Spleen (tissue), 11 donors: ENCODE measurements around the gene UBR2. TPM values are rescaled to one million over a fixed set of nuclear protein-coding genes. Genes with fewer than 3 reads are reported as not detected.

Experiments
- DNase-seq: peaks from one replicate; pipeline ENCODE4 v3.0.0-alpha.2; 2020
- H3K27ac ChIP-seq, 8 donors: fragments of 200-600 bp; sonication (generic) in 7 of 8; 1 replicate in 4 of 8; 2 replicates in 4 of 8; pipeline versions ENCODE4 v1.5.0 to v1.8.0; 2016 to 2021; ENCODE audit warnings: inconsistent platforms in 4 of 8, mild to moderate bottlenecking in 4 of 8, moderate library complexity in 1 of 8
- H3K27me3 ChIP-seq, 7 donors: fragments of 200-600 bp; sonication (generic) in 6 of 7; replicated peaks in 1 of 7; 1 replicate in 4 of 7; 2 replicates in 3 of 7; pipeline versions ENCODE4 v1.5.0 to v1.8.0; 2016 to 2021; ENCODE audit warnings: inconsistent platforms in 3 of 7, mild to moderate bottlenecking in 1 of 7
- H3K36me3 ChIP-seq, 6 donors: fragments of 200-600 bp; sonication (generic) in 5 of 6; 1 replicate in 4 of 6; 2 replicates in 2 of 6; pipeline versions ENCODE4 v1.5.0 to v1.8.0; 2016 to 2021; ENCODE audit warnings: inconsistent platforms in 2 of 6
- H3K4me1 ChIP-seq, 6 donors: fragments of 200-600 bp; sonication (generic) in 5 of 6; 1 replicate in 3 of 6; 2 replicates in 3 of 6; pipeline versions ENCODE4 v1.5.0 to v1.8.0; 2016 to 2021; ENCODE audit warnings: inconsistent platforms in 3 of 6
- H3K4me3 ChIP-seq, 8 donors: fragments of 200-600 bp; sonication (generic) in 7 of 8; 1 replicate in 4 of 8; 2 replicates in 4 of 8; pipeline versions ENCODE4 v1.5.0 to v1.8.0; 2016 to 2021; ENCODE audit warnings: inconsistent platforms in 4 of 8, mild to moderate bottlenecking in 4 of 8, moderate library complexity in 2 of 8
- H3K9me3 ChIP-seq, 8 donors: fragments of 200-600 bp; sonication (generic) in 7 of 8; 1 replicate in 4 of 8; 2 replicates in 4 of 8; pipeline versions ENCODE4 v1.5.0 to v1.8.0; 2016 to 2021; ENCODE audit warnings: inconsistent platforms in 4 of 8
- CTCF ChIP-seq, 11 experiments: fragments of 200-600 bp in 7 of 11; fragments of 450-650 bp in 4 of 11; sonication (generic) in 4 of 11; IDR thresholded peaks in 8 of 11; conservative IDR thresholded peaks in 3 of 11; 1 replicate in 7 of 11; 2 replicates in 4 of 11; pipeline versions ENCODE4 v1.4.0 to v1.8.0; 2016 to 2021; ENCODE audit warnings: antibody characterized with exemption in 11 of 11, inconsistent platforms in 4 of 11, mild to moderate bottlenecking in 1 of 11
- POLR2A ChIP-seq, 3 donors: fragments of 450-650 bp; IDR thresholded peaks; one replicate each; pipeline ENCODE4 v1.5.1; 2017; ENCODE audit warnings: antibody characterized with exemption in 3 of 3, mild to moderate bottlenecking in 1 of 3
- POLR2AphosphoS5 ChIP-seq, 3 donors: sonication (generic); formaldehyde crosslinking; IDR thresholded peaks; one replicate each; pipeline ENCODE4 v1.5.1; 2017; ENCODE audit warnings: antibody characterized with exemption in 3 of 3
- WGBS, 5 donors: extraction: QIAGEN DNeasy Blood & Tissue Kit in 3 of 5; methylation state at CpG; one replicate each; pipeline versions ENCODE4 v1.1.5 to v1.1.7; 2013 to 2018; 5-methylcytosine and 5-hydroxymethylcytosine counted together
- intact Hi-C: fragments of 100-400 bp; cut with DNase I; formaldehyde crosslinking; loops from one replicate; pipeline ENCODE4 v1.15.0; 2023; ENCODE audit warnings: low total_unique reads
- polyA plus RNA-seq, 3 donors: library from polyadenylated mRNA; stranded (reverse); fragments of 200-250 nt; gene quantifications; one replicate each; pipeline ENCODE4 v1.2.1, GENCODE V29; 2013
- total RNA-seq, 7 donors: library from RNA; depleted of rRNA in 3 of 7; stranded (reverse); fragments of >200 nt in 3 of 7; fragmentation: NEBNext Ultra II Directional in 4 of 7; extraction: Animal tissue kit (Norgen Biotek cat#: 25700) in 4 of 7; gene quantifications; one replicate each; pipeline versions ENCODE4 v1.1.0 to v1.2.1, GENCODE V29; 2016 to 2021
- donor health status: healthy with polysubstance abuse.
- donor health status: DM: no; HTN: no; CAD: no; lungs with moderate emphysema.
- donor health status: DM: no; HTN: no; CAD: no.
- donor health status: Bipolar disorder and iron deficiency.
- donor health status: healthy.
- donor health status: DM: no; HTN: no; CAD: no.
- donor health status: DM: yes; HTN: yes; CAD: no.

UBR2 gene
- total and polyA plus RNA-seq, 10 donors, result 7.4 to 51.8 (median 43.7) TPM

- intact Hi-C loops, result no loop called here
- Histone ChIP-seq H3K4me1 (no peaks in the 10 kb centered on the region), H3K36me3 (peaks cover 5 to 100% (median 98%) of the 10 kb centered on the region in 6 donors), H3K4me3 (no peak overlapping the region), H3K27ac (no peak overlapping the region), H3K9me3 (no peaks in the 10 kb centered on the region), H3K27me3 (no peaks in the 10 kb centered on the region)
- 89 to 95% (median 94%) methylated on average over 5 of the region's 5 CpGs for WGBS, 5 donors
- TF ChIP-seq CTCF (IDR thresholded peaks at IDR 0.05 in 8 of 11, conservative IDR thresholded peaks at IDR 0.05 in 3 of 11) (no peak), POLR2AphosphoS5 (IDR thresholded peaks at IDR 0.05) (no peak), POLR2A (IDR thresholded peaks at IDR 0.05) (no peak)
- DNase-seq, result no peak
Observed at GRCh38 chr6:42679358-42679757, 115.5 kb downstream of the UBR2 start.

DNA sequence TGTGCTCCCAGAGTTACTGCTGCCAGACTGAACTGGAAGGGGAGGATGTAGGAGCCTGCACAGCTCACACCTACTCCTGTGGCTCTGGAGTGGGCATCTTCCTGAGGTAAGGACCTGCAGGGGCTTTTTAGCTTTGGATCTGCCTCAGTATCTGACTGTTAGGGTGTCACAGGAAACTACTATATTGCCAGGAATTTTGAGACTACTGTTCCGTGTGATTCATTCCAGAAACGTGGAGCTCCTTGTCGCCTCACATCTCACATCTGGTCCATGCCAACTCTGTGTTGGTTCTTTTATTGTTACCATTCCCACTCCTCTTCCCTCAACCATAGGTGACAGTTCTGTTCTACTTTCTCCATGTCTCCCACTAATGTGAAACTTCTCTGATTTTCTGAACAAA is 124.5 kb downstream of the UBR2 start:
- H3K27ac ChIP-seq, result no peak overlapping the region
- peaks cover 3 to 99% (median 91%) of the 10 kb centered on the region in 6 donors for H3K36me3 ChIP-seq
- intact Hi-C loops, result no loop called here
- no peak for DNase-seq
- H3K9me3 ChIP-seq, result no peaks in the 10 kb centered on the region
- H3K27me3 ChIP-seq, result no peaks in the 10 kb centered on the region
- no peak for TF ChIP-seq POLR2A (IDR thresholded peaks at IDR 0.05)
- no peak for TF ChIP-seq CTCF (IDR thresholded peaks at IDR 0.05 in 8 of 11, conservative IDR thresholded peaks at IDR 0.05 in 3 of 11)
- TF ChIP-seq POLR2AphosphoS5 (IDR thresholded peaks at IDR 0.05), result no peak
- 81 to 97% (median 87%) methylated on average over 3 of the region's 3 CpGs for WGBS, 5 donors
- H3K4me1 ChIP-seq, result peaks cover 0 to 6% (median 0%) of the 10 kb centered on the region in 6 donors
- H3K4me3 ChIP-seq, result no peak overlapping the region

DNA sequence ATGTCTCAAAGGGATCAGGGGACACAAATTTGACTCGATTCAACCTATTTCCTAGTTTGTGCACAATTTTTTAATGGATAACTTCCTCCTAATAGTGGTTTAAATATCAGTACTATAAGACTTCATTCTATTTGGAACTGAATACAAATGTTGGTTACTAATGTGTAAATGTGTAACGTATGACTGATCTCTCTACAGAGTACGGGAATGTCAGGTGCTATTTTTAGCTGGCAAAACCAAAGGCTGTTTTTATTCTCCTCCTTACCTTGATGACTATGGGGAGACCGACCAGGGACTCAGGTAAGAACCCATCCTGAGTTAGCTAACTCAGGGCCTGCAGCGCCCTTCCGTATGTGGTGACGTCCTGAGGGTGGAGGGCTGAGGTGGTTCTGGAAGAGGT is 125.5 kb downstream of the UBR2 start:
- Histone ChIP-seq H3K4me3 (no peak overlapping the region), H3K27me3 (no peaks in the 10 kb centered on the region), H3K27ac (peak overlapping the region in 1 of 8 donors; percentile 55), H3K4me1 (peaks cover 0 to 16% (median 5%) of the 10 kb centered on the region in 6 donors), H3K9me3 (no peaks in the 10 kb centered on the region), H3K36me3 (peaks cover 3 to 99% (median 85%) of the 10 kb centered on the region in 6 donors)
- DNase-seq, result no peak
- WGBS, 5 donors, result 87 to 97% (median 93%) methylated on average over 7 of the region's 7 CpGs
- TF ChIP-seq CTCF (IDR thresholded peaks at IDR 0.05 in 8 of 11, conservative IDR thresholded peaks at IDR 0.05 in 3 of 11), result no peak
- no peak for TF ChIP-seq POLR2A (IDR thresholded peaks at IDR 0.05)
- TF ChIP-seq POLR2AphosphoS5 (IDR thresholded peaks at IDR 0.05), result no peak
- intact Hi-C loops, result no loop called here

- Histone ChIP-seq H3K9me3 (no peaks in the 10 kb centered on the region), H3K27ac (peak overlapping the region in 2 of 8 donors; percentile 2 to 55), H3K4me1 (peaks cover 0 to 16% (median 5%) of the 10 kb centered on the region in 6 donors), H3K27me3 (no peaks in the 10 kb centered on the region), H3K4me3 (no peak overlapping the region), H3K36me3 (peaks cover 3 to 99% (median 78%) of the 10 kb centered on the region in 6 donors)
- WGBS, 5 donors, result 91 to 98% (median 93%) methylated on average over 5 of the region's 5 CpGs
- intact Hi-C loops, result no loop called here
- TF ChIP-seq POLR2A (IDR thresholded peaks at IDR 0.05), result no peak
- TF ChIP-seq POLR2AphosphoS5 (IDR thresholded peaks at IDR 0.05), result no peak
- TF ChIP-seq CTCF (IDR thresholded peaks at IDR 0.05 in 8 of 11, conservative IDR thresholded peaks at IDR 0.05 in 3 of 11), result no peak
- no peak for DNase-seq
Observed at GRCh38 chr6:42690151-42690702, 126.4 kb downstream of the UBR2 start.
